Retina (tissue), 1 donor: Measurements from ENCODE around the gene STPG2.

ENCODE experiments used
- DNase-seq: peaks from one replicate; pipeline ENCODE4 v3.0.0-alpha.2; 2016

STPG2 gene

GRCh38 chr4:98092833-98093439, 50.3 kb downstream of the STPG2 start:
- DNase-seq = no peak

- no peak for DNase-seq
Observed at GRCh38 chr4:98081936-98082335, 61.3 kb downstream of the STPG2 start.

GRCh38 chr4:98068495-98068894, 74.8 kb downstream of the STPG2 start:
- no peak for DNase-seq

- DNase-seq = no peak
Observed at GRCh38 chr4:98055800-98056501, 87.3 kb downstream of the STPG2 start.

GRCh38 chr4:98046665-98047064, 96.6 kb downstream of the STPG2 start:
- no peak for DNase-seq

GRCh38 chr4:98030059-98030458, 113.2 kb downstream of the STPG2 start:
- DNase-seq = no peak

GRCh38 chr4:98027827-98028226, 115.4 kb downstream of the STPG2 start:
- DNase-seq = no peak

GRCh38 chr4:98026362-98026761, 116.9 kb downstream of the STPG2 start:
- no peak for DNase-seq

GRCh38 chr4:98006814-98007412, 136.4 kb downstream of the STPG2 start:
- DNase-seq = no peak

GRCh38 chr4:98006060-98006459, 137.2 kb downstream of the STPG2 start:
- DNase-seq = no peak

- no peak for DNase-seq
Observed at GRCh38 chr4:98000940-98001339, 142.3 kb downstream of the STPG2 start.

- DNase-seq = no peak
Observed at GRCh38 chr4:97998203-97998602, 145.1 kb downstream of the STPG2 start.

- no peak for DNase-seq
Observed at GRCh38 chr4:97994765-97995465, 148.4 kb downstream of the STPG2 start.

- no peak for DNase-seq
Observed at GRCh38 chr4:97990409-97990808, 152.9 kb downstream of the STPG2 start.

- DNase-seq = peak; percentile 31
Observed at GRCh38 chr4:97987019-97987648, 156.1 kb downstream of the STPG2 start.

GRCh38 chr4:97984545-97985131, 158.6 kb downstream of the STPG2 start:
- no peak for DNase-seq

GRCh38 chr4:97978791-97979488, 164.3 kb downstream of the STPG2 start:
- DNase-seq = no peak

GRCh38 chr4:97953171-97953941, 189.9 kb downstream of the STPG2 start:
- no peak for DNase-seq

- no peak for DNase-seq
Observed at GRCh38 chr4:97952763-97953162, 190.5 kb downstream of the STPG2 start.

GRCh38 chr4:97950836-97951235, 192.4 kb downstream of the STPG2 start:
- DNase-seq = no peak

GRCh38 chr4:97942951-97943350, 200.3 kb downstream of the STPG2 start:
- DNase-seq = no peak
